HCT116 (cell line): ENCODE results near the gene GAL3ST3. TPM values are rescaled to one million over a fixed set of nuclear protein-coding genes. Genes with fewer than 3 reads are reported as not detected.
A peak's percentile ranks its signal among the peaks of the same experiment; 100 is the strongest.

Experiments used
- ATAC-seq: fragments of 200-7000 bp; cut with Tn5 transposase; 2 replicates; pipeline ENCODE4 v1.9.1; 2020; ENCODE audit warnings: mild to moderate bottlenecking, moderate library complexity
- BruUV-seq: library from RNA; stranded (reverse); fragments of 400-500 nt; replicated peaks from 2 replicates; lab custom pipeline; 2021; lab: Mats Ljungman, UMichigan
- CTCF ChIA-PET: fragments of 300-600 bp; sonication (Branson Sonifier 250); formaldehyde crosslinking; loops from one replicate; lab custom pipeline; 2021; ENCODE audit warnings: antibody characterized with exemption; lab: Charles Lee
- POLR2A ChIA-PET: fragments of 300-600, 350-600 bp; sonication (Branson Sonifier 250); formaldehyde crosslinking; loops from one replicate; lab custom pipeline; 2021; ENCODE audit warnings: antibody characterized with exemption; lab: Charles Lee
- RAD21 ChIA-PET, 2 experiments: fragments of 300-600 bp; sonication (Branson Sonifier 250); formaldehyde crosslinking; loops; one replicate each; lab custom pipeline; 2023; ENCODE audit warnings: low total read pairs in 2 of 2; ENCODE audit not compliant: uncharacterized antibody in 2 of 2, unreplicated experiment in 2 of 2, low non-redundant PET in 1 of 2; lab: Charles Lee
- DNase-seq: peaks from one replicate; pipeline ENCODE4 v3.0.0-alpha.2; 2010; ENCODE audit warnings: low read depth, low spot score
- H2AFZ ChIP-seq: fragments of 200-600 bp; shearing (Covaris generic), sonication (generic); 2 replicates; pipeline ENCODE4 v1.6.1; 2017; ENCODE audit warnings: low read depth, mixed run types, mixed read lengths, antibody characterized with exemption, low read length; ENCODE audit not compliant: poor library complexity, severe bottlenecking
- H3K27ac ChIP-seq: 2 replicates; pipeline ENCODE4 v1.5.1; 2012; ENCODE audit warnings: low read depth, low read length
- H3K27me3 ChIP-seq: fragments of 200-600 bp; sonication (generic); 2 replicates; pipeline ENCODE4 v1.6.1; 2016; ENCODE audit warnings: mixed run types, low read length, mixed read lengths; ENCODE audit not compliant: insufficient read depth
- H3K36me3 ChIP-seq, 2 experiments: fragments of 200-500 bp in 1 of 2; fragments of 200-600 bp in 1 of 2; sonication (Bioruptor generic) in 1 of 2; sonication (generic) in 1 of 2; 2 replicates each; pipeline versions ENCODE4 v1.5.1 to v1.6.1; 2014 to 2016; ENCODE audit warnings: low read length in 2 of 2, inconsistent platforms in 1 of 2, mixed read lengths in 1 of 2, mixed run types in 1 of 2; ENCODE audit not compliant: insufficient read depth in 2 of 2, control insufficient read depth in 1 of 2
- H3K4me1 ChIP-seq, 2 experiments: fragments of 200-600 bp in 1 of 2; sonication (generic) in 1 of 2; 2 replicates each; pipeline versions ENCODE4 v1.5.1 to v1.6.1; 2012 to 2017; ENCODE audit warnings: low read length in 2 of 2, inconsistent platforms in 1 of 2, mild to moderate bottlenecking in 1 of 2, mixed read lengths in 1 of 2, mixed run types in 1 of 2, moderate library complexity in 1 of 2; ENCODE audit not compliant: insufficient read depth in 2 of 2, control insufficient read depth in 1 of 2
- H3K4me2 ChIP-seq: fragments of 200-600 bp; sonication (generic); 2 replicates; pipeline ENCODE4 v1.6.1; 2017; ENCODE audit warnings: mixed run types, low read length, mixed read lengths
- H3K4me3 ChIP-seq, 2 experiments: fragments of 200-600 bp in 1 of 2; sonication (generic) in 1 of 2; replicated peaks in 1 of 2; 2 replicates each; pipeline ENCODE4 v1.5.1; 2011 to 2016; ENCODE audit warnings: low read length in 2 of 2, control low read depth in 1 of 2, low read depth in 1 of 2, mild to moderate bottlenecking in 1 of 2, mixed read lengths in 1 of 2, mixed run types in 1 of 2
- H3K79me2 ChIP-seq: fragments of 200-600 bp; sonication (generic); 2 replicates; pipeline ENCODE4 v1.6.1; 2017; ENCODE audit warnings: mild to moderate bottlenecking, mixed run types, low read length, moderate library complexity, mixed read lengths; ENCODE audit not compliant: insufficient read depth
- H3K9ac ChIP-seq: fragments of 200-600 bp; sonication (generic); 2 replicates; pipeline ENCODE4 v1.6.1; 2016; ENCODE audit warnings: low read length, mixed read lengths
- H3K9me2 ChIP-seq: fragments of 200-600 bp; sonication (generic), shearing (Covaris generic); 2 replicates; pipeline ENCODE4 v1.6.1; 2017; ENCODE audit warnings: mixed run types, mild to moderate bottlenecking, moderate library complexity; ENCODE audit not compliant: insufficient read depth
- H3K9me3 ChIP-seq, 2 experiments: fragments of 200-500 bp in 1 of 2; fragments of 200-600 bp in 1 of 2; sonication (Bioruptor generic) in 1 of 2; sonication (generic) in 1 of 2; 2 replicates each; pipeline ENCODE4 v1.6.1; 2014 to 2017; ENCODE audit warnings: low read length in 2 of 2, mixed read lengths in 2 of 2, inconsistent platforms in 1 of 2, low read depth in 1 of 2, mild to moderate bottlenecking in 1 of 2, mixed run types in 1 of 2, moderate library complexity in 1 of 2; ENCODE audit not compliant: control insufficient read depth in 1 of 2, insufficient read depth in 1 of 2
- H4K20me1 ChIP-seq: fragments of 200-600 bp; sonication (generic), shearing (Covaris generic); 2 replicates; pipeline ENCODE4 v1.6.1; 2017; ENCODE audit warnings: mixed run types, mild to moderate bottlenecking, moderate library complexity; ENCODE audit not compliant: insufficient read depth
- CTCF ChIP-seq, 3 experiments: fragments of 200-600 bp in 1 of 3; sonication (generic) in 1 of 3; IDR thresholded peaks in 2 of 3; conservative IDR thresholded peaks in 1 of 3; 2 replicates each; pipeline ENCODE4 v1.5.1; 2012 to 2017; ENCODE audit warnings: low read depth in 2 of 3, low read length in 2 of 3, antibody characterized with exemption in 1 of 3, borderline replicate concordance in 1 of 3, control low read depth in 1 of 3, mild to moderate bottlenecking in 1 of 3, mixed read lengths in 1 of 3, mixed run types in 1 of 3, moderate library complexity in 1 of 3; ENCODE audit not compliant: insufficient read depth in 1 of 3
- ELF1 ChIP-seq: IDR thresholded peaks from 2 replicates; pipeline ENCODE4 v1.6.1; 2012; ENCODE audit warnings: low read depth, borderline replicate concordance
- EZH2phosphoT487 ChIP-seq: fragments of 200-600 bp; IDR thresholded peaks from 2 replicates; pipeline ENCODE4 v1.6.1; 2018; ENCODE audit warnings: antibody characterized with exemption, borderline replicate concordance
- POLR2A ChIP-seq: IDR thresholded peaks from 2 replicates; pipeline ENCODE4 v1.7.0; 2011; ENCODE audit warnings: borderline replicate concordance; ENCODE audit not compliant: insufficient read depth, insufficient read length; ENCODE audit errors: extremely low read depth
- SP1 ChIP-seq: IDR thresholded peaks from 2 replicates; pipeline ENCODE4 v1.6.1; 2012; ENCODE audit warnings: low read depth
- SRF ChIP-seq: IDR thresholded peaks from 2 replicates; pipeline ENCODE4 v1.6.1; 2012; ENCODE audit warnings: low read depth
- ZBTB33 ChIP-seq: IDR thresholded peaks from 2 replicates; pipeline ENCODE4 v1.6.1; 2011; ENCODE audit warnings: mild to moderate bottlenecking, low read length, moderate library complexity; ENCODE audit not compliant: insufficient replicate concordance; ENCODE audit errors: extremely low read depth
- intact Hi-C: fragments of 100-400 bp; cut with micrococcal nuclease; formaldehyde crosslinking; loops from 2 replicates; pipeline ENCODE4 v1.10.0; 2022
- total RNA-seq: library from RNA; stranded (reverse); gene quantifications from one replicate; pipeline ENCODE4 v1.2.1, GENCODE V29; 2021; ENCODE audit not compliant: unreplicated experiment

The GAL3ST3 gene
- total RNA-seq, 1 experiment from 2014 or later = not detected

GRCh38 chr11:66016793-66017177 lies 32.2 kb downstream of the GAL3ST3 start:
- Histone ChIP-seq H3K4me2 (peak overlapping the region; percentile 67), H3K9me3 (no peaks in the 10 kb centered on the region), H3K4me3 (no peak overlapping the region), H3K36me3 (no peaks in the 10 kb centered on the region), H2AFZ (no peak overlapping the region), H3K4me1 (peaks cover 57 to 94% of the 10 kb centered on the region in 2 experiments), H3K9ac (no peak overlapping the region), H3K9me2 (no peaks in the 10 kb centered on the region), H3K79me2 (peaks cover 11% of the 10 kb centered on the region; the same call in 1 of the 2 replicates), H3K27ac (peak overlapping the region; percentile 98), H4K20me1 (no peaks in the 10 kb centered on the region), H3K27me3 (no peaks in the 10 kb centered on the region)
- no peak for TF ChIP-seq ZBTB33
- TF ChIP-seq SP1 = no peak
- TF ChIP-seq SRF = no peak
- TF ChIP-seq ELF1 = no peak
- no peak for TF ChIP-seq EZH2phosphoT487
- TF ChIP-seq CTCF (IDR thresholded peaks at IDR 0.05 in 2 of 3, conservative IDR thresholded peaks at IDR 0.05 in 1 of 3; ENCODE audit: borderline replicate concordance in 1 of 3, insufficient read depth in 1 of 3, low read depth in 2 of 3, low read length in 2 of 3) = no peak
- no peak for TF ChIP-seq POLR2A
- no peak for DNase-seq
- intact Hi-C loops = no loop called here
- RAD21 ChIA-PET = no interaction called here
- BruUV-seq = no TSS peak
- POLR2A ChIA-PET = interaction anchor here (1.0 kb wide), 1 partner anchor 11 kb away, joined by 5 read pairs; no protein-coding TSS in a partner anchor
- CTCF ChIA-PET = no interaction called here
- no peak for ATAC-seq
